ENCODE data around the gene CCDC116. TPM values are rescaled to one million over a fixed set of nuclear protein-coding genes. Genes with fewer than 3 reads are reported as not detected.
A peak's percentile ranks its signal among the peaks of the same experiment; 100 is the strongest.

The CCDC116 gene
- total and polyA plus RNA-seq, 9 donors, result 0.09 to 0.53 (median 0.31) TPM

DNA sequence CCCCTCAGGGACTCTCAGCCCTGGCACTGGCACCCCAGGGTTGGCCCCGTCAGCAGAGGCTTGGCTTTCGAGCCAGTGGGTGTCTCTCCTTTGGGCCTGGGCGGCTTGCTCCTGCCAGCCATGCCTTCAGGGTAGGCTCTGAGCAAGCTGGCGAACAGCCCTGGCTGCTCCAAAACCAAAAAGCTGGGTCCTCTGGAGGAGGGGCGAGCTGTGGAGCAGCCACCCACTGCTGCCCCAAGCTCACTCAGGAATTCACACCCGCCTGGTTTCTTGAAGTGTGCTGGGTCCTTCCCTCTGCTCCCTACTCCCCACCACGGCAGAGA, 9.0 kb upstream of the CCDC116 start:
- H3K4me1 ChIP-seq (ENCODE audit: control insufficient read depth, insufficient read depth, low read length), result peaks cover 35% of the 10 kb centered on the region
- DNase-seq, result no peak
- H3K36me3 ChIP-seq (ENCODE audit: control insufficient read depth, insufficient read depth, low read length), result peaks cover 37% of the 10 kb centered on the region
- H3K27ac ChIP-seq (ENCODE audit: low read length), result no peak overlapping the region
- H3K9me3 ChIP-seq (replicated peaks; ENCODE audit: control insufficient read depth, low read depth, low read length), result no peaks in the 10 kb centered on the region
- no peak overlapping the region for H3K4me3 ChIP-seq (ENCODE audit: low read length)
- 77% methylated on average over 4 of the region's 7 CpGs for WGBS (ENCODE audit: insufficient coverage)
- H3K27me3 ChIP-seq (ENCODE audit: control insufficient read depth, insufficient read depth, low read length), result no peaks in the 10 kb centered on the region

DNA sequence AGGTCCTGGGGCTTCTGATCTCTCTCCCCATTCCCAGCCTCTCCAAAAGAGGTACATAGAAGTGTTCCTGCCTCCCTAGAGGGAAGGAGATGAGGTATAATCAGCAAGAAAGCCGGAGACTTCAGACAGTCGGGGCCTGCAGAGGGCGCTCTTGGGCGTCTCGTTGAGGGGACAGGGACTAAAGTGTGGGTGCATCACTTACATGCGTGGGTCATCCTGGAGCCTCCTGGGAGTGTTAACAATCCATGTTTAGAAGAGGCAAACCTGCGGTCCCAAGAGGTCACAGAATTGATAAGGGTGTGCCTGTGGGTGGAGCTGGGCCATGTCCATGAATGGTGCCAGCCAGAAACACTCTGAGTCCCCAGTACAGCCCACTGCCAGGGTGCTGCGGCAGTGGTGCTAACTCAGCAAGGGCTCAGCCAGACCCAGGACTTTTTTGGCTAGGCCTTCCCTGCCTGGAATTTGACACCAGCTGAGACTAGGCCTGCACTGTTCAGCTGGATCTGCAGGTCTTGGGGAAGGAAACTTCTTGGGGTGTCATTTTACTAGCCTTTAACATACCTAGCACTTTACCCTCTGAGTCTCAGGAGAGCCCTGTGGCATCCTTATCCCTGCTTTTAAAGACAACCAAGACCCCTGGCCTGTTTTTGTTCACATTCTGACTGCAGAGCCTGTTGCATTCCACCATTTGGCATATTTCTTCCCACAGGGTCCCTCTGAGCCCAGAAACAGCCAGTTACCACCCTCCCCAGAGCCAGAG, 8.3 kb upstream of the CCDC116 start:
- Histone ChIP-seq H3K9me3 (replicated peaks; ENCODE audit: control insufficient read depth, low read depth, low read length) (no peaks in the 10 kb centered on the region), H3K27ac (ENCODE audit: low read length) (no peak overlapping the region), H3K4me1 (ENCODE audit: control insufficient read depth, insufficient read depth, low read length) (peaks cover 39% of the 10 kb centered on the region), H3K27me3 (ENCODE audit: control insufficient read depth, insufficient read depth, low read length) (no peaks in the 10 kb centered on the region), H3K4me3 (ENCODE audit: low read length) (no peak overlapping the region), H3K36me3 (ENCODE audit: control insufficient read depth, insufficient read depth, low read length) (peaks cover 30% of the 10 kb centered on the region)
- DNase-seq, result peak; percentile 71
- WGBS (ENCODE audit: insufficient coverage), result 21% methylated on average over 8 of the region's 8 CpGs

DNA sequence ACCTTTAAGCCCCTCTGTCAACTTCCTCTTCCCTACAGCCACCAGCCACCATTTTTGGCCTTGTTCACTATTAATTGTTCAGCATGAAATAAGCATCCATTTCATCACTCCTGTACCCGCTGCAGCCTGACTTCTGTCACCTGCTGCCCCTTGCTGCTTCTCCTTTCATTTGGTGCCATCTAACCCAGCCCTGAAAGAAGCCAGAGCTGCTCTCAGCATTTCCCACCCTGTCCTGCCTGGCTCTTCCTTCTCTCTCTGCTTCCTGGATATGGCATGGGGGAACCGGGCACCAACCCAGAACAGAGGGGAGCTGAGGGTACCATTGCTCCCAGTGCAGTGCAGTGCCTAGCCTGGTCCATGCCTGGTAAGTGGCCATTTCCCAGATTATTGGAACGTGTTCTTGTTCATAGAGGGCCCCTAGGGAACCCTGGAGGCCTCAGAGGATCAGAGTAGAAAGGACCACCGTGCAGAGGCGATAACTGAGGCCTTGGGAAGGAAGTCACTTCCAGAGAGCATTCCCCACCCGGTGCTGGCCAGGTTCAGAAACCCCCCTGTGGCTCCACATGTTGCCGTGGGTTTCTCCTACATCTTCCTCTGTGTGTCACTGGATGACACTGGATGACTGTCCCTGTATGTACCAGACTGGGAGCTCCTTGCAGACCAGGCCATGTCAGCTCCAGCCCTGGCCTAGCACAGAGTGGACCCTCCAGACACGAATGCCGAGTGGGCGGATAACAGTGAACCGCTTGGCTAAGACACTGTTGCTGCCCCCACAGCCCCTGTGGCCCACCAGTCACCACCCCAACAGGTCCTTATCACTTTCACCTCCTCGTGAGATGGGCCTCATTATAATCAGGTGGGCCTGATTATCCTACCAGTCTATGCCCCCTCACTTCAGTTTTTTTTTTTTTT, 7.4 kb upstream of the CCDC116 start:
- H3K36me3 ChIP-seq (ENCODE audit: control insufficient read depth, insufficient read depth, low read length), result peaks cover 23% of the 10 kb centered on the region
- no peak for DNase-seq
- 79% methylated on average over 11 of the region's 12 CpGs for WGBS (ENCODE audit: insufficient coverage)
- no peak overlapping the region for H3K27ac ChIP-seq (ENCODE audit: low read length)
- H3K27me3 ChIP-seq (ENCODE audit: control insufficient read depth, insufficient read depth, low read length), result no peaks in the 10 kb centered on the region
- no peak overlapping the region for H3K4me3 ChIP-seq (ENCODE audit: low read length)
- no peaks in the 10 kb centered on the region for H3K9me3 ChIP-seq (replicated peaks; ENCODE audit: control insufficient read depth, low read depth, low read length)
- H3K4me1 ChIP-seq (ENCODE audit: control insufficient read depth, insufficient read depth, low read length), result peaks cover 41% of the 10 kb centered on the region

DNA sequence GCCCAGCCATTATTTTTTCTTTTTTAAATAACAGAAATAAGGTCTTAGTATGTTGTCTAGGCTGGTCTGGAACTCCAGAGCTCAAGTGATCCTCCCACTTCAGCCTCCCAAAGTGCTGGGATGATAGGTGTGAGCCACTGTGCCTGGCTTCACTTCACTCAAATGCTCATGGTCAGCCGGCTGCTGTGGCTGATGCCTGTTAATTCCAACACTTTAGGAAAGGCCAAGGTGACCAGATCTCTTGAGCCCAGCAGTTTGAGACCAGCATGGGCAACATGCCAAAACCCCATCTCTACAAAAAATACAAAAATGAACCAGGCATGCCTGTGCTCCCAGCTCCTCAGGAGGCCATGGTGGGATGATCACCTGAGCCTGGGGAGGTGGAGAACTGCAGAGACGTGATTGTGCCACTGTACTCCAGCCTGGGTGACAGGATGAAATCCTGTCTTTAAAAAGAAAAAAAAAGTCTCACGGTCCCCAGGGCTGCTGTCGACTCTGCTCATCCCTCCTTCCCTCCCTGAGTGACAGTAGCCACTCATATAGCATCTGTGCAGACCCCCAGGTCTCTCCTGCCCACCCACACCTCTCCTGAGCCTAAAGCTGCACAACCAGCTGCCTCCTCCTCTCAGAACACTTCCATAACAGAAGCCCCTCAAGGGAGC, 6.4 kb upstream of the CCDC116 start:
- Histone ChIP-seq H3K27ac (ENCODE audit: low read length) (no peak overlapping the region), H3K27me3 (ENCODE audit: control insufficient read depth, insufficient read depth, low read length) (no peaks in the 10 kb centered on the region), H3K9me3 (replicated peaks; ENCODE audit: control insufficient read depth, low read depth, low read length) (no peaks in the 10 kb centered on the region), H3K4me1 (ENCODE audit: control insufficient read depth, insufficient read depth, low read length) (peaks cover 38% of the 10 kb centered on the region), H3K36me3 (ENCODE audit: control insufficient read depth, insufficient read depth, low read length) (peaks cover 18% of the 10 kb centered on the region), H3K4me3 (ENCODE audit: low read length) (no peak overlapping the region)
- DNase-seq, result no peak
- WGBS (ENCODE audit: insufficient coverage), result 44% methylated on average over 3 of the region's 4 CpGs

GRCh38 chr22:21626735-21627469, 5.7 kb upstream of the CCDC116 start:
- WGBS (ENCODE audit: insufficient coverage), result 50% methylated on average over 7 of the region's 11 CpGs
- H3K4me1 ChIP-seq (ENCODE audit: control insufficient read depth, insufficient read depth, low read length), result peaks cover 37% of the 10 kb centered on the region
- H3K27me3 ChIP-seq (ENCODE audit: control insufficient read depth, insufficient read depth, low read length), result no peaks in the 10 kb centered on the region
- no peak overlapping the region for H3K27ac ChIP-seq (ENCODE audit: low read length)
- no peaks in the 10 kb centered on the region for H3K9me3 ChIP-seq (replicated peaks; ENCODE audit: control insufficient read depth, low read depth, low read length)
- no peak overlapping the region for H3K4me3 ChIP-seq (ENCODE audit: low read length)
- peaks cover 17% of the 10 kb centered on the region for H3K36me3 ChIP-seq (ENCODE audit: control insufficient read depth, insufficient read depth, low read length)
- peak; percentile 37 for DNase-seq

DNA sequence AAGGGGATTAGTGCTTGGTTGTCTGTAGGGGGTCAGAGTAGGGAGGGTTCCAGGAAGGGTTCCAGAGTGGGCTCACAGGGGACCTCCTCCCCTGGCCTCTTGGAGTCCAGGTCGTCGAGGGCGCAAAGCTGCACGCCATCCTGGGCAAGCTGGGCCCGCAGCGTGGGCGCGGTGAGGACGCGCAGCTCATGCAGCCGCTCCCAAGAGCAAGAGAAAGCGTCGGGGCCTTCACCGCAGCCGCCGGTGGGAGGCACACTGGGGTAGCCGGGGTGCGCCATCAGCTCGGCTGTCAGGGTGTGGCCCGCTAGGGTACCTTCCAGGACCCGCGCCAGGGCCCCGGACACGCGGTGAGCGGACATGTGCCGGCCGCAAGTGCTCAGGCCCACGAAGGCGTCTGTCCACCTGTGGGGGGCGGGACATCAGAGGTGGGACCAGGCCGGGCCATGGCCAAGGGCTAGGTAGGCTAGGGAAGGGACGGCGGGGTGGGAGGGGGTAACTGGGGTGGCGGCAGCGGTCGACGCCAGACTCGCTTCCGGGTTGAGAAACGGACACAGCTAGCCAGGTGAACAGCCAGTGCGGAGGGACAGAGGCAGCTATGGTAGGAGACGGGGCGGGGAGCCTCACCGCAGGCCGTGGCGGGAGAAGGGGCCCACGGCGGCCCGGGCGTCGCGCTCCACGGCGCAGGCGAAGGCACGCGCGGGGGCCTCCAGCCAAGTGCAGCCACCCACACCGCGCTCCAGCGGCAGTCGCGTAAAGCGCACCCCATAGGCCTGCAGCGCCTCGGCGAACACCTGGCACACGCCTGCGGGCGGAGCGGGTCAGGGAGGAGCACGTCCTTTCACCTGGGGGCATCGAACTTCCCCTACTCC, 3.9 kb upstream of the CCDC116 start:
- peaks cover 21% of the 10 kb centered on the region for H3K4me1 ChIP-seq (ENCODE audit: control insufficient read depth, insufficient read depth, low read length)
- peaks cover 9% of the 10 kb centered on the region for H3K36me3 ChIP-seq (ENCODE audit: control insufficient read depth, insufficient read depth, low read length)
- DNase-seq, result peak; percentile 24
- no peaks in the 10 kb centered on the region for H3K9me3 ChIP-seq (replicated peaks; ENCODE audit: control insufficient read depth, low read depth, low read length)
- H3K27me3 ChIP-seq (ENCODE audit: control insufficient read depth, insufficient read depth, low read length), result no peaks in the 10 kb centered on the region
- 62% methylated on average over 68 of the region's 74 CpGs for WGBS (ENCODE audit: insufficient coverage)
- no peak overlapping the region for H3K27ac ChIP-seq (ENCODE audit: low read length)
- H3K4me3 ChIP-seq (ENCODE audit: low read length), result peak overlapping the region; percentile 72

GRCh38 chr22:21629255-21630149, 3.1 kb upstream of the CCDC116 start, which contains the start of gene YDJC:
YDJC (minus strand) TSS chr22:21630022; CDS start chr22:21630014, 8 bp downstream.
- under 1% methylated on average over 93 of the region's 93 CpGs for WGBS (ENCODE audit: insufficient coverage)
- peaks cover 4% of the 10 kb centered on the region for H3K36me3 ChIP-seq (ENCODE audit: control insufficient read depth, insufficient read depth, low read length)
- no peaks in the 10 kb centered on the region for H3K9me3 ChIP-seq (replicated peaks; ENCODE audit: control insufficient read depth, low read depth, low read length)
- H3K27ac ChIP-seq (ENCODE audit: low read length), result no peak within 1 kb of the TSS
- peak within 1 kb of the TSS; percentile 72 for H3K4me3 ChIP-seq (ENCODE audit: low read length)
- H3K27me3 ChIP-seq (ENCODE audit: control insufficient read depth, insufficient read depth, low read length), result no peaks in the 10 kb centered on the region
- DNase-seq, result peak; percentile 94
- H3K4me1 ChIP-seq (ENCODE audit: control insufficient read depth, insufficient read depth, low read length), result peaks cover 12% of the 10 kb centered on the region

DNA sequence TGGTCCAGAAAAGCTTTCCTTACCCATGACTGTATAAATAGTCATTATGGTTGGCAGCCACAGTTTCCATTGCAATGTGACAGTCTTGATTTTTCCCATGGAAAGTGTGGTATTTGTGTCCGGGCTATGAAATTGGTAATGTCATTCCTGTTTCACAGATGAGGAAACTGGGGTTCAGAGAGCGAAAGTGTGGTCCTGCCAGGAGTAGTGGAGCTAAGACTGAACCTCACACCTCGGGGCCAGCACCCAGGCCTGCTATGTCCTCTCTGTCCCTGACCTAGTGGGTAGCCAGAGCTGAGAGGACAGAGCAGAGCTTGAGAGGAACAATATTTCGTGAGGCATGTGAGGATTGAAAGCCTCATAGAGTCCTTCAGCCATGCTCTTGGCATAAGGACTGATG, 1.5 kb upstream of the CCDC116 start:
- Histone ChIP-seq H3K9me3 (replicated peaks; ENCODE audit: control insufficient read depth, low read depth, low read length) (no peaks in the 10 kb centered on the region), H3K27me3 (ENCODE audit: control insufficient read depth, insufficient read depth, low read length) (no peaks in the 10 kb centered on the region), H3K4me3 (ENCODE audit: low read length) (no peak overlapping the region), H3K27ac (ENCODE audit: low read length) (no peak overlapping the region), H3K4me1 (ENCODE audit: control insufficient read depth, insufficient read depth, low read length) (peaks cover 6% of the 10 kb centered on the region), H3K36me3 (ENCODE audit: control insufficient read depth, insufficient read depth, low read length) (no peaks in the 10 kb centered on the region)
- WGBS (ENCODE audit: insufficient coverage), result 83% methylated on average over 4 of the region's 4 CpGs
- DNase-seq, result no peak
